ENCODE data around the gene NLRC5.

DNA sequence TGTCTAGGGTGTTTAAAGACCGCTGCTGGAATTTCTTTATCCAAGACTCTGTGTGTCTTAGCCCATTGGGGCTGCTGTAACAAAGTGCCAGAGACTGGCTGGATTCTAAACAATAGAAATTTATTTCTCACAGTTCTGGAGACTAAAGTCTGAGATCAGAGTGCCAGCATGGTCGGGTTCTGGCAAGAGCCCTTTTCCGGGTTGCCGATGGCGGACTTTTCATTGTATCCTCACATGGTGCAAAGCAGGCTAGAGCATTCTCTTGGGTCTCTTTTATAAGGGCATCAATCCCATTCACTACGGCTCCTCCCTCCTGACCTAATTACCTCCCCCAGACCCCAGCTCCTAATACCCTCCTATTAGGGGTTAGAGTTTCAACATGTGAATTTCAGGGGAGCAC, 9.5 kb downstream of the NLRC5 start:
- TF ChIP-seq POLR2A (IDR thresholded peaks at IDR 0.05; ENCODE audit: low read depth, low read length) (no peak), POLR2AphosphoS5 (IDR thresholded peaks at IDR 0.05; ENCODE audit: insufficient read depth, low read depth, low read length) (no peak), MAX (IDR thresholded peaks at IDR 0.05; ENCODE audit: insufficient read depth, insufficient read length) (no peak), EZH2 (IDR thresholded peaks at IDR 0.05; ENCODE audit: borderline replicate concordance, low read depth, low read length, severe bottlenecking) (no peak), MYC (IDR thresholded peaks at IDR 0.05; ENCODE audit: low read depth, low read length) (no peak)
- TF ChIP-seq, protein P1, sequence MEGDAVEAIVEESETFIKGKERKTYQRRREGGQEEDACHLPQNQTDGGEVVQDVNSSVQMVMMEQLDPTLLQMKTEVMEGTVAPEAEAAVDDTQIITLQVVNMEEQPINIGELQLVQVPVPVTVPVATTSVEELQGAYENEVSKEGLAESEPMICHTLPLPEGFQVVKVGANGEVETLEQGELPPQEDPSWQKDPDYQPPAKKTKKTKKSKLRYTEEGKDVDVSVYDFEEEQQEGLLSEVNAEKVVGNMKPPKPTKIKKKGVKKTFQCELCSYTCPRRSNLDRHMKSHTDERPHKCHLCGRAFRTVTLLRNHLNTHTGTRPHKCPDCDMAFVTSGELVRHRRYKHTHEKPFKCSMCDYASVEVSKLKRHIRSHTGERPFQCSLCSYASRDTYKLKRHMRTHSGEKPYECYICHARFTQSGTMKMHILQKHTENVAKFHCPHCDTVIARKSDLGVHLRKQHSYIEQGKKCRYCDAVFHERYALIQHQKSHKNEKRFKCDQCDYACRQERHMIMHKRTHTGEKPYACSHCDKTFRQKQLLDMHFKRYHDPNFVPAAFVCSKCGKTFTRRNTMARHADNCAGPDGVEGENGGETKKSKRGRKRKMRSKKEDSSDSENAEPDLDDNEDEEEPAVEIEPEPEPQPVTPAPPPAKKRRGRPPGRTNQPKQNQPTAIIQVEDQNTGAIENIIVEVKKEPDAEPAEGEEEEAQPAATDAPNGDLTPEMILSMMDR (IDR thresholded peaks at IDR 0.05; ENCODE audit: extremely low read depth in 1 of 2, insufficient read depth in 1 of 2, low read depth in 1 of 2, low read length in 2 of 2), result no peak

Measured in endothelial cell of umbilical vein (primary cell).